CD14-positive monocyte (primary cell): ENCODE measurements around the gene PSMB7. TPM values are rescaled to one million over a fixed set of nuclear protein-coding genes. Genes with fewer than 3 reads are reported as not detected.

Source experiments
- DNase-seq, 3 donors: peaks; one replicate each; pipeline ENCODE4 v3.0.0-alpha.2; 2011 to 2022
- H2AFZ ChIP-seq: 2 replicates; pipeline ENCODE4 v1.6.0; 2012; ENCODE audit warnings: mild to moderate bottlenecking, low read depth, low read length, inconsistent platforms; ENCODE audit not compliant: insufficient read depth, poor library complexity, severe bottlenecking
- H3K27ac ChIP-seq, 2 donors: 1 replicate in 1 of 2; 2 replicates in 1 of 2; pipeline ENCODE4 v1.5.1; 2012 to 2013; ENCODE audit warnings: low read length in 2 of 2, control low read depth in 1 of 2, inconsistent platforms in 1 of 2, low read depth in 1 of 2, mild to moderate bottlenecking in 1 of 2
- H3K27me3 ChIP-seq, 2 donors: one replicate each; pipeline versions ENCODE4 v1.6.0 to v1.6.1; 2011 to 2013; ENCODE audit warnings: low read length in 2 of 2; ENCODE audit not compliant: control insufficient read depth in 2 of 2, insufficient read depth in 2 of 2
- H3K36me3 ChIP-seq, 2 donors: replicated peaks in 1 of 2; 1 replicate in 1 of 2; 2 replicates in 1 of 2; pipeline versions ENCODE4 v1.5.1 to v1.6.1; 2012 to 2013; ENCODE audit warnings: low read length in 2 of 2, control low read depth in 1 of 2, inconsistent platforms in 1 of 2, mild to moderate bottlenecking in 1 of 2; ENCODE audit not compliant: insufficient read depth in 2 of 2, control insufficient read depth in 1 of 2
- H3K4me1 ChIP-seq, 2 donors: 1 replicate in 1 of 2; 2 replicates in 1 of 2; pipeline versions ENCODE4 v1.5.1 to v1.6.1; 2012 to 2013; ENCODE audit warnings: low read length in 2 of 2, control low read depth in 1 of 2, inconsistent platforms in 1 of 2, mild to moderate bottlenecking in 1 of 2, moderate library complexity in 1 of 2; ENCODE audit not compliant: insufficient read depth in 2 of 2, control insufficient read depth in 1 of 2
- H3K4me2 ChIP-seq: replicated peaks from 2 replicates; pipeline ENCODE3; 2012; ENCODE audit warnings: low read length, moderate library complexity, mild to moderate bottlenecking; ENCODE audit not compliant: poor library complexity, severe bottlenecking; ENCODE audit errors: extremely low read depth
- H3K4me3 ChIP-seq, 3 experiments: fragments of 200-600 bp in 1 of 3; sonication (generic) in 1 of 3; replicated peaks in 1 of 3; 1 replicate in 2 of 3; 2 replicates in 1 of 3; pipeline ENCODE4 v1.5.1; 2011 to 2013; ENCODE audit warnings: low read length in 3 of 3, mild to moderate bottlenecking in 3 of 3, control low read depth in 2 of 3, low read depth in 2 of 3, inconsistent platforms in 1 of 3, moderate library complexity in 1 of 3
- H3K79me2 ChIP-seq: 2 replicates; pipeline ENCODE4 v1.6.0; 2012; ENCODE audit warnings: mild to moderate bottlenecking, control low read depth, inconsistent platforms, low read length, moderate library complexity; ENCODE audit not compliant: insufficient read depth
- H3K9ac ChIP-seq: 2 replicates; pipeline ENCODE4 v1.6.0; 2017; ENCODE audit warnings: low read length, mild to moderate bottlenecking; ENCODE audit not compliant: insufficient read depth, poor library complexity, severe bottlenecking
- H3K9me3 ChIP-seq, 2 donors: replicated peaks in 1 of 2; 1 replicate in 1 of 2; 2 replicates in 1 of 2; pipeline versions ENCODE4 v1.5.1 to v1.6.1; 2012 to 2013; ENCODE audit warnings: low read length in 2 of 2, control low read depth in 1 of 2; ENCODE audit not compliant: control insufficient read depth in 1 of 2, insufficient read depth in 1 of 2
- H4K20me1 ChIP-seq: 2 replicates; pipeline ENCODE4 v1.6.0; 2012; ENCODE audit warnings: mild to moderate bottlenecking, low read length, control low read depth, moderate library complexity; ENCODE audit not compliant: insufficient read depth
- H3K27ac Mint-ChIP-seq, 7 donors: one replicate each; pipeline ENCODE4 v1.8.0; 2020; ENCODE audit warnings: mild to moderate bottlenecking in 7 of 7, mixed read lengths in 7 of 7, moderate library complexity in 6 of 7, inconsistent platforms in 2 of 7
- H3K27me3 Mint-ChIP-seq, 3 donors: one replicate each; pipeline ENCODE4 v1.8.0; 2021 to 2022; ENCODE audit warnings: low read depth in 3 of 3, mild to moderate bottlenecking in 3 of 3, mixed read lengths in 3 of 3, moderate library complexity in 3 of 3, inconsistent platforms in 1 of 3
- H3K36me3 Mint-ChIP-seq, 2 donors: one replicate each; pipeline ENCODE4 v1.8.0; 2020; ENCODE audit warnings: mixed read lengths in 2 of 2, inconsistent platforms in 1 of 2, mild to moderate bottlenecking in 1 of 2
- H3K4me1 Mint-ChIP-seq: one replicate; pipeline ENCODE4 v1.8.0; 2020; ENCODE audit warnings: mild to moderate bottlenecking, mixed read lengths
- H3K4me3 Mint-ChIP-seq, 2 donors: one replicate each; pipeline ENCODE4 v1.8.0; 2020; ENCODE audit warnings: mild to moderate bottlenecking in 2 of 2, mixed read lengths in 2 of 2, moderate library complexity in 1 of 2
- H3K9me3 Mint-ChIP-seq, 7 donors: one replicate each; pipeline ENCODE4 v1.8.0; 2020 to 2022; ENCODE audit warnings: mixed read lengths in 7 of 7, mild to moderate bottlenecking in 6 of 7, moderate library complexity in 6 of 7, inconsistent platforms in 2 of 7
- WGBS: methylation state at CpG from one replicate; pipeline ENCODE4 v1.1.5; 2013; ENCODE audit warnings: missing lambda C conversion rate; ENCODE audit not compliant: insufficient coverage; 5-methylcytosine and 5-hydroxymethylcytosine counted together
- intact Hi-C, 2 donors: fragments of 100-400 bp; cut with micrococcal nuclease; formaldehyde crosslinking; loops; one replicate each; pipeline versions ENCODE4 v1.15.0 to v1.15.1; 2023
- polyA plus RNA-seq, 3 donors: library from polyadenylated mRNA; depleted of rRNA in 1 of 3; unstranded in 2 of 3; stranded (reverse) in 1 of 3; fragments of 300-500 nt in 2 of 3; fragments of >200 nt in 1 of 3; fragmentation: Illumina TruSeq in 2 of 3; gene quantifications; 1 replicate in 2 of 3; 2 replicates in 1 of 3; pipeline ENCODE4 v1.2.3, GENCODE V29; 2012 to 2021
- TF ChIP-seq, protein P1 (sequence below): fragments of 200-600 bp; IDR thresholded peaks from one replicate; pipeline ENCODE4 v1.8.0; 2022; ENCODE audit warnings: antibody characterized with exemption, mild to moderate bottlenecking

PSMB7 gene
- polyA plus RNA-seq, 3 donors: 129 to 194 (median 191) TPM

DNA sequence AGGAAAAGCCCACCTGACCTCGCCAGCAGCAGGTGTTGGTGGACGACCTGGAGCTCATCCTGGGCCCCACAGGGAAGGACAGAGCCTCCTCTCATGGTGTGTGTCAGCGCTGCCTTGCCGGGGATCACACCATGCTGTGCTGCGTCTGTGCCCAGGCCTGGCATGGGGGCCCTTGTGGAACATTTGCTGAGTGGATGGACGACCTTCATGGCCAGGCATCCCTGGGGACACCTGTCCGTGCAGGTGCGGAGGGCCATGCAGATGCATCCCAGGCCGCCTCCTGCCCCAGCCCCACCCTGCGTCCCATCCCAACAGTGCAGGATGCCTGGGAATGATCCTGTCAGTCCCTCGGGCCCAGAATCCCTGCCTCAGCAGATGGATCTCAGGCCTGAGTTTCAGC lies 83.7 kb downstream of the PSMB7 start:
- peaks cover 0 to 3% (median 0%) of the 10 kb centered on the region in 7 donors for H3K9me3 Mint-ChIP-seq
- Histone ChIP-seq H3K4me3 (no peak overlapping the region), H3K36me3 (peaks cover 96 to 100% of the 10 kb centered on the region in 2 donors), H3K79me2 (peaks cover 3% of the 10 kb centered on the region), H3K27ac (no peak overlapping the region), H3K4me2 (no peak overlapping the region), H3K27me3 (no peaks in the 10 kb centered on the region), H2AFZ (no peak overlapping the region), H3K9ac (no peak overlapping the region), H3K9me3 (no peaks in the 10 kb centered on the region), H3K4me1 (no peaks in the 10 kb centered on the region), H4K20me1 (peaks cover 93% of the 10 kb centered on the region)
- peak overlapping the region in 1 of 7 donors; percentile 56 for H3K27ac Mint-ChIP-seq
- TF ChIP-seq, protein P1, sequence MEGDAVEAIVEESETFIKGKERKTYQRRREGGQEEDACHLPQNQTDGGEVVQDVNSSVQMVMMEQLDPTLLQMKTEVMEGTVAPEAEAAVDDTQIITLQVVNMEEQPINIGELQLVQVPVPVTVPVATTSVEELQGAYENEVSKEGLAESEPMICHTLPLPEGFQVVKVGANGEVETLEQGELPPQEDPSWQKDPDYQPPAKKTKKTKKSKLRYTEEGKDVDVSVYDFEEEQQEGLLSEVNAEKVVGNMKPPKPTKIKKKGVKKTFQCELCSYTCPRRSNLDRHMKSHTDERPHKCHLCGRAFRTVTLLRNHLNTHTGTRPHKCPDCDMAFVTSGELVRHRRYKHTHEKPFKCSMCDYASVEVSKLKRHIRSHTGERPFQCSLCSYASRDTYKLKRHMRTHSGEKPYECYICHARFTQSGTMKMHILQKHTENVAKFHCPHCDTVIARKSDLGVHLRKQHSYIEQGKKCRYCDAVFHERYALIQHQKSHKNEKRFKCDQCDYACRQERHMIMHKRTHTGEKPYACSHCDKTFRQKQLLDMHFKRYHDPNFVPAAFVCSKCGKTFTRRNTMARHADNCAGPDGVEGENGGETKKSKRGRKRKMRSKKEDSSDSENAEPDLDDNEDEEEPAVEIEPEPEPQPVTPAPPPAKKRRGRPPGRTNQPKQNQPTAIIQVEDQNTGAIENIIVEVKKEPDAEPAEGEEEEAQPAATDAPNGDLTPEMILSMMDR: no peak
- no peak for DNase-seq
- intact Hi-C loops: no loop called here
- no peak overlapping the region for H3K4me3 Mint-ChIP-seq
- peaks cover 77 to 100% of the 10 kb centered on the region in 2 donors for H3K36me3 Mint-ChIP-seq
- 96% methylated on average over 10 of the region's 11 CpGs for WGBS
- H3K4me1 Mint-ChIP-seq: no peaks in the 10 kb centered on the region
- no peaks in the 10 kb centered on the region for H3K27me3 Mint-ChIP-seq

DNA sequence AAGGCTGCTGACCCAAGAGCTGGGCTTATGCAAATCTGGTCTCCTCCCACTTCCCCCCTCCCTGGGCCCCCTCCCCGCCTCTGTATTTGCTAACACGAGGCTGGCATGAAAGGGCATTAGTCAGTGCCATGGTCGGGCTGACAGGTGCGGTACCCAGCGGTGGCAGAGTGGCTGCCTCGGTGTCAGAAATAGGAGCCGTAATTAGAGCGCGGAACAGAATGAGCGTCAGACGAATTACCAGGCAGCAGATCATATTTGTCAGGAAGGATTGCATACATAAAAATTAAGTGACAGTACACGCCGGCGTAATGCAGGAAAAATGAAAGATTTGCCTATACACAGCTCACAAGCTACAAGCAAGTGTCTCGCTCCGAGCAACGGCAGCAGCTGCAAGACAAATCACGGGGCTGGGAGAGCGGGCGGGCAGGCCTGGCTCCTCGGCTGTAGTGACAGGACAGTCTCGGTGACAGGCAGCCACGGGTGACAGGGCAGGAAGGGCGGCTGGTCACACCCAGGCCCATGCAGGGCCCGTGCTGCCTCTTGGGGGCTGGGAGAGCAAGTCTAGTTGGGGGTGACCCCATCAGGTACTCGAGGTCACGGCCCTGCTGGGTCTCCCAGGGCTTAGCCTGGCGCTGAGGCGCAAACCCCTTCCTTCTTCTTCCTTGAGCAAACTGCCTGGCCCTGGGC lies 85.1 kb downstream of the PSMB7 start:
- 97% methylated on average over 23 of the region's 29 CpGs for WGBS
- intact Hi-C loops: no loop called here
- Histone ChIP-seq H3K36me3 (peaks cover 95 to 100% of the 10 kb centered on the region in 2 donors), H3K79me2 (peaks cover 3% of the 10 kb centered on the region), H3K4me3 (no peak overlapping the region), H3K4me1 (no peaks in the 10 kb centered on the region), H3K9ac (no peak overlapping the region), H3K4me2 (no peak overlapping the region), H3K9me3 (no peaks in the 10 kb centered on the region), H3K27me3 (no peaks in the 10 kb centered on the region), H4K20me1 (peaks cover 91% of the 10 kb centered on the region), H2AFZ (no peak overlapping the region), H3K27ac (no peak overlapping the region)
- Mint-ChIP-seq H3K36me3 (peaks cover 77 to 99% of the 10 kb centered on the region in 2 donors), H3K27me3 (no peaks in the 10 kb centered on the region), H3K4me1 (no peaks in the 10 kb centered on the region), H3K9me3 (no peaks in the 10 kb centered on the region), H3K27ac (peak overlapping the region in 1 of 7 donors; percentile 21), H3K4me3 (no peak overlapping the region)
- no peak for DNase-seq
- TF ChIP-seq, protein P1: no peak
